ENCODE results near the gene ELAC2.

Gene ELAC2

DNA sequence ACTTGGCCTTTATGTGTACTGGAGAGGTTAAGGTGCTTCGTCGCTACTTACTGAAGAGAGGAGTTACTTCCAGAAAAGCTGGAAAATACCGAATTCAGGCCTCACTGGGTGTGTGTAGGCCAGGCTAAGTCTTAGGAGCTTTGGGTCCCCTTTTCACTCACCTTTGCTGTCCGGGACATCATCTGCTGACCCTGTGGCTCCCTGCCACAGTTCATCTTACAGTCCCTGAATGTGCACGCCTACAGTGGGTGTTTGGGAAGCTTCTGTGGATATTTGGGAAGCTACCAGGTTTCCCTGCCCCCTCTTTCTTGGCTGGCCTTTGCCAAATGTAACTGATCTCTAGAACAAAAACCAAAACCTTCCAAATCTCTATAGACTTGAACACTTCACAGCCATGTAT is 51.4 kb downstream of the ELAC2 start:
- H3K4me3 Mint-ChIP-seq = no peak overlapping the region
- H3K9me3 Mint-ChIP-seq = no peaks in the 10 kb centered on the region
- H3K27ac Mint-ChIP-seq = no peak overlapping the region
- DNase-seq = no peak
- no peaks in the 10 kb centered on the region for H3K4me1 Mint-ChIP-seq (ENCODE audit: low read depth)
- no peaks in the 10 kb centered on the region for H3K36me3 Mint-ChIP-seq (ENCODE audit: low read depth)
- peaks cover 27% of the 10 kb centered on the region for H3K27me3 Mint-ChIP-seq

DNA sequence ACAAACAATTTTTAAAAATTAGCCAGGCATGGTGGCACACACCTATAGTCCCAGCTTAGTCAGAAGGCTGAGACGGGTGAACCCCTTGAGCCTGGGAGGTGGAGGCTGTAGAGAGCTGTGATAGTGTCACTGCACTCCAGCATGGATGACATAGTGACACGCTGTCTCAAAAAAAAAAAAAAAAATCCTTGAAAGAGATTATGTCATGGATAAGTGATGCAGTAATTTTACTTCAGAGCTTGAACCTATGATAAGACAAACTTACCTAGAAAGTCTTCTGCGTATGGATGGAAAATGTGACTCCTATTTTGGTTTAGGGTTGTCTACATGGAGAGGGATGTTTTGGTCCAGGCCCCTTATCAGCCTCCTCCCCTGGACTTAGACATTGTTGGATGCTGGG is 51.8 kb downstream of the ELAC2 start:
- Mint-ChIP-seq H3K9me3 (no peaks in the 10 kb centered on the region), H3K36me3 (ENCODE audit: low read depth) (no peaks in the 10 kb centered on the region), H3K4me1 (ENCODE audit: low read depth) (no peaks in the 10 kb centered on the region), H3K27me3 (peaks cover 23% of the 10 kb centered on the region), H3K27ac (no peak overlapping the region), H3K4me3 (no peak overlapping the region)
- DNase-seq = no peak

DNA sequence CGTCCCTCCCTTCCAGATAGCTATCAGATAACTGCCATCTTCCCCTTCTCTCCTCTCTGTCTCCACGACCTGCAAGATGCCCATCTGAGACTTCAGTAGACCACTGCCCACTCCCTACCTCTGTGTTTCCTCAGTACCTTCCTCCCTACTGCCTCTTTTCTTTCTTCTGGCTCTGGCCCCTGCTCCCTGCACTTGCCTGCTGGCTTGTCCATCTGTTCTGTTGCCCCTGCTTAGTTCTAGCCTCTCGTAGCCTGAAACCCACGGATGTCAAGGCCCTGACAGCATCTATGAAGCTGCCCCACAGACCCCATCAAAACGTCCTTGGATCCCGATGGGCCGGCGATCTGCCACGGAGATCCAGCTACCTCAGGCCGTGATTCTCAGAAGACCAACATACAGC is 53.0 kb downstream of the ELAC2 start:
- Mint-ChIP-seq H3K27ac (no peak overlapping the region), H3K36me3 (ENCODE audit: low read depth) (no peaks in the 10 kb centered on the region), H3K9me3 (no peaks in the 10 kb centered on the region), H3K27me3 (peaks cover 16% of the 10 kb centered on the region), H3K4me3 (no peak overlapping the region), H3K4me1 (ENCODE audit: low read depth) (no peaks in the 10 kb centered on the region)
- no peak for DNase-seq

DNA sequence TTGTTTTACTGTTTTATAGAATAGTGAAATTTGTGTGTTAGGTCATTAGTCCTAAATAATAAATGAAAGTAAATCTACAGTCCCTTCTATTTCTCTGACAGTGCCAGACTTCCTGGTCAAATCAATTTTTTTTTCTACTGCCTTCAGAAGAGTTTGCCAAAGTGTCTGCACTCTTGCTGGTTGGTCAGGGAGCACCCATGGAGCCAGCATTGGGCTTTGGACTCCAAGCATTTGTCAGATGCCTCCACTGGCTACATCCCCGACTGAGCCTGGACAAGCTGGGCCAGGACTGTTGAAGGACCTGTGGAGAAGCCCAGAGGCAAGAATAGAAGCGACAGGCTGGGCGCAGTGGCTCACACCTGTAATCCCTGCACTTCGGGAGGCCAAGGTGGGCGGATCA is 53.7 kb downstream of the ELAC2 start:
- H3K4me1 Mint-ChIP-seq (ENCODE audit: low read depth) = no peaks in the 10 kb centered on the region
- H3K36me3 Mint-ChIP-seq (ENCODE audit: low read depth) = no peaks in the 10 kb centered on the region
- DNase-seq = no peak
- H3K9me3 Mint-ChIP-seq = no peaks in the 10 kb centered on the region
- peaks cover 10% of the 10 kb centered on the region for H3K27me3 Mint-ChIP-seq
- H3K4me3 Mint-ChIP-seq = no peak overlapping the region
- no peak overlapping the region for H3K27ac Mint-ChIP-seq

DNA sequence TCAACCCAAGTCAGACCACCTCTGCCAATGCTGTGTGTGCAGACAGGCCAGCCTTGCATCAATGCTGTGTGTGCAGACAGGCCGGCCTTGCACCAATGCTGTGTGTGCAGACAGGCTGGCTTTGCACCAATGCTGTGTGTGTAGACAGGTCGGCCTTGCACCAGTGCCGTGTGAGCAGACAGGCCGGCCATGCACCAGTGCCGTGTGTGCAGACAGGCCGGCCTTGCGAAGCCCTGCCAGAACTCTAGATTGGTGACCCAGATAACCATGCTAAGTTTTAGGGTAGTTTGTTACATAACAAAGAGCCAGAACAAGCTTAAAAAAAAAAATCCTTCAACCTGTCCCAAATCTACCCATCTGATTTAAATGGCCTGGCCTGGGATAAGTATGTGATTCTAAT is 54.3 kb downstream of the ELAC2 start:
- Mint-ChIP-seq H3K27me3 (peaks cover 6% of the 10 kb centered on the region), H3K9me3 (no peaks in the 10 kb centered on the region), H3K4me3 (no peak overlapping the region), H3K4me1 (ENCODE audit: low read depth) (no peaks in the 10 kb centered on the region), H3K36me3 (ENCODE audit: low read depth) (no peaks in the 10 kb centered on the region), H3K27ac (no peak overlapping the region)
- no peak for DNase-seq

DNA sequence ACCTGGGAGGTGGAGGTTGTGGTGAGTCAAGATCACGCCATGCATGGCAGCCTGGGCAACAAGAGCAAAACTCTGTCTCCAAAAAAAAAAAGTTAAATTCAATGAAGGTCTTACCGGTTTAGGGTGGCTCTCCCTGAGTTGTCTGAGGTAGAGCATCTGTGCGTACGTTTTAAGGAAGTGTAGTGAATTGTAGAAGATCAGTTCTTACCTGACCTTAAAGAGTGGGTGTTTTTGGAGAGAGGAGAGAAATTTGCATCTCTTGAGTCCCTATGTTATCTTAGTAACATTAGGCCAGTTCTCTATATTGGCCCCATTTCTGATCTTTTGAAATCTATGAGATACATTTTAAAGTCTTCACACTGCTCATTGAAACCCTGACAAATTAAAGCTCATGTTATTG is 56.2 kb downstream of the ELAC2 start:
- no peaks in the 10 kb centered on the region for H3K4me1 Mint-ChIP-seq (ENCODE audit: low read depth)
- H3K4me3 Mint-ChIP-seq = no peak overlapping the region
- H3K9me3 Mint-ChIP-seq = no peaks in the 10 kb centered on the region
- no peak overlapping the region for H3K27ac Mint-ChIP-seq
- no peaks in the 10 kb centered on the region for H3K36me3 Mint-ChIP-seq (ENCODE audit: low read depth)
- no peaks in the 10 kb centered on the region for H3K27me3 Mint-ChIP-seq
- DNase-seq = no peak

DNA sequence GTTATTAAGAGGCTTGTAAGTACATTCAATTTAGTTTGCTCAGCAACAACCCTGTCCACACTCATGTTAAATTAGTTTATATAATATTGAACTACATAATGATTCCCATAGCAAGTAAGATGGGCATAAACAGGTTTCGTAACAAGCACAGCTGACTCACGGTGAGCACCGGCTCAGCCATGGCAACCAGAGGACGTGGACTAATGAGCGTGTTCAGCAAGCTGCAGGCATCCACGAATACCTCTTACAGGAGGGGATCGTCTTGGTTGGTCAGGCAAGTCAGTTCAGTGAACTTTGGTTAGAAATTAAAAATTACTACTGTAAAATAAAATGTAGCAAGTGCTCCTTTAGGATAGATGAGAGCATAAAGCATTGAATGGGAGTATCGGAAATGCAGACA is 58.4 kb downstream of the ELAC2 start:
- Mint-ChIP-seq H3K4me3 (no peak overlapping the region), H3K27ac (no peak overlapping the region), H3K4me1 (ENCODE audit: low read depth) (no peaks in the 10 kb centered on the region), H3K9me3 (peaks cover 2% of the 10 kb centered on the region), H3K36me3 (ENCODE audit: low read depth) (no peaks in the 10 kb centered on the region), H3K27me3 (no peaks in the 10 kb centered on the region)
- DNase-seq = no peak

DNA sequence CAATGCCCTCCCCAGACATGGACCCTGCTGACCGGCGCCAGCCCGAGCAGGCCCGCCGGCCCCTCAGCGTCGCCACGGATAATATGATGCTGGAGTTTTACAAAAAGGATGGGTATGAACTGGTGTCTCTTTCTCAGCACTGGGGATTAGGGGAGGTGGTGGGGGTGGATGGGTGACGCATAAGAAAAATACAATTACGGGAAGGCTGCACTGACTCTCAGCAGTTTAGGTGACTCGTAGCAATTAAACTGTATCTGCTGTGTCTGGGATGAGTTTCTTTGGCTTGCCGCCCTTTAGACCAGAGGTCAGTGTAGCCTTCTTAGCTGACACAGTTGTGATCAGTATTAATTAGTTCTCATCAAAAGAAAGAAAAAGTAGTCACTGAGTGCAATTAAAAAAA is 59.0 kb downstream of the ELAC2 start:
- H3K27ac Mint-ChIP-seq = no peak overlapping the region
- H3K4me3 Mint-ChIP-seq = no peak overlapping the region
- no peaks in the 10 kb centered on the region for H3K4me1 Mint-ChIP-seq (ENCODE audit: low read depth)
- no peaks in the 10 kb centered on the region for H3K36me3 Mint-ChIP-seq (ENCODE audit: low read depth)
- no peaks in the 10 kb centered on the region for H3K27me3 Mint-ChIP-seq
- DNase-seq = no peak
- H3K9me3 Mint-ChIP-seq = peaks cover 2% of the 10 kb centered on the region

DNA sequence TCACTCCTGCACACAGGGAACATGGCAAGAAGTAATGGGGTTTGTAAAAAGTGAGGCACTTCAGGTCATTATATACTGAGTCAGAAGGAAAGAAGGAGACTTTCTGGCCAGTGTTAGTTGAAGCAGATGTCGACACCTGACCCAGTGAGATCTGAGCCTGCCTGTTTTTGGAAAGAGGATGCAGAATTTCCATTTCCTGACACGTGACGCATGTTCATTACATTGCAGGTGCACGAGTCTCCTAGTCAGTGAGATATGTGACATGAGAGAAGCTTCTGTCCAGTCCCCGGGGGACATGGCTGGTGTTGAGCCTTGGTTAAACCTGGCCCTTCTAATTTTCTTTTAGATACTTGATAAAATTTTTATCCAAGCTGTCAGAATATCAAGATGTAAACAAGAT is 62.3 kb downstream of the ELAC2 start:
- H3K36me3 Mint-ChIP-seq (ENCODE audit: low read depth) = no peaks in the 10 kb centered on the region
- H3K4me3 Mint-ChIP-seq = no peak overlapping the region
- DNase-seq = no peak
- H3K4me1 Mint-ChIP-seq (ENCODE audit: low read depth) = no peaks in the 10 kb centered on the region
- peaks cover 2% of the 10 kb centered on the region for H3K9me3 Mint-ChIP-seq
- no peaks in the 10 kb centered on the region for H3K27me3 Mint-ChIP-seq
- H3K27ac Mint-ChIP-seq = no peak overlapping the region

DNA sequence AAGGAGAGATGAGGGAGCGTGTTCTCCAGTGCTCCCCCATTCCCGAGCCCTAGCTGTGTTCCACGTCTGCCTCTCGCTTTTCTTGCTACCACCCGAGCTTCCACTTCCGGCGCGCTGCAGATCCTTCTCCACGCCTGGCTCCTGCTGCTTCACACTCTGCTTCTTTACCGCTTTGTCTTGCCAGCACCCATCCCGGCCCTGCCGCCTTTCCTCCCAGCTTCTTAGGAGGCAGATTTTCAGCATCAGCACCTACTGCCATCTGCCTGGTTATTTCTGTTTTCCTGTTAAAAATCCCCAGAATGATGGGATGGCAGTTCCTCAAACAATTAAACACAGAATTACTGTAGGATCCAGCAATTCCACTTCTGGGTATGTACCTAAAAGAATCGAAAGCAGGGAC is 64.7 kb downstream of the ELAC2 start:
- Mint-ChIP-seq H3K27me3 (no peaks in the 10 kb centered on the region), H3K9me3 (peaks cover 2% of the 10 kb centered on the region), H3K36me3 (ENCODE audit: low read depth) (no peaks in the 10 kb centered on the region), H3K4me1 (ENCODE audit: low read depth) (no peaks in the 10 kb centered on the region), H3K4me3 (no peak overlapping the region), H3K27ac (no peak overlapping the region)
- no peak for DNase-seq

DNA sequence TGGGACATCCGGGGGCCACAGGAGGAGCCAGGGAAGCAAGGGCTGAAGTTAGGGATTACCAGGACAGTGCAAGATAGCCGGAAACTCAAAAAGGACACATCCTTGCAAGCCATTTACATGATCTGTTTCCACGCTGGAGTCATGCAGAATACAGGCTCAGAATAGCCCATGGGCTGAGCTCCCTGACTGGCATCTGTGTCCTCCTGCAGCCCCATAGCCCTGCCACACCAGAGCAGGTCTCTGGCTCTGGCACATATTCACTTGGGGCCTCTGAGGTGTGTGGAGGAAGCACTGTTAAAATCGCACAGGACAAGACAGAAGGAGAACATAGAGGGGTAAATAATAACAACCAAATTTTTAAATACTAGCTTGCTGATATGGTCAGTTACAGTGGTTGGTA is 65.8 kb downstream of the ELAC2 start:
- no peaks in the 10 kb centered on the region for H3K36me3 Mint-ChIP-seq (ENCODE audit: low read depth)
- H3K27me3 Mint-ChIP-seq = no peaks in the 10 kb centered on the region
- no peak overlapping the region for H3K4me3 Mint-ChIP-seq
- no peak for DNase-seq
- peaks cover 2% of the 10 kb centered on the region for H3K9me3 Mint-ChIP-seq
- no peaks in the 10 kb centered on the region for H3K4me1 Mint-ChIP-seq (ENCODE audit: low read depth)
- no peak overlapping the region for H3K27ac Mint-ChIP-seq

DNA sequence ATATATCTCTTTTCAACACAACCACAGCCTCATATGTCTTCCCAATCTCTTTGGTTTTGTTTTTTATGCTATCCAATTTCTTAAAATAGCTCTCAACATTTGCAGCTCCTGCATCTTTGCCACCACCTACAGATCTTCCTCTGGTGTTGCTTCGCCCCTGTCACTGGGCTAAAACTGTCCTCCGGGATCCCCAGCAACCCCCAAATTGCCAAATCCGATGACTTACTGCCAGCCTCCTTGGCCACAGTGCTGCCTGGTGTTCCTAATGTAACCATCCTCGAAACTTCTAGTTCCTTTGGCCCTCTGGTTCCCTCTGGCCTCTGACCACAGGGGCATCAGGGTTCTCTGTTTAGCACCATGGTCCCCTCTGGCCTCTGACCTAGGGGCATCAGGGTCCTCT is 70.8 kb downstream of the ELAC2 start:
- Mint-ChIP-seq H3K36me3 (ENCODE audit: low read depth) (no peaks in the 10 kb centered on the region), H3K9me3 (no peaks in the 10 kb centered on the region), H3K4me3 (no peak overlapping the region), H3K27me3 (peaks cover 2% of the 10 kb centered on the region), H3K27ac (no peak overlapping the region), H3K4me1 (ENCODE audit: low read depth) (no peaks in the 10 kb centered on the region)
- DNase-seq = no peak

Measured in activated T-cell treated with anti-CD3 and anti-CD28 coated beads, Interleukin-2, amount 50 U/mL, for 24 hours (primary cell).